HL-60/S4 treated with retinoic acid at 250 ng/mL for 4 days and 3 days (cell line): ENCODE data around the gene MAPK4.
"Not testable (repeated sequence)": the region's sequence is repeated elsewhere in the genome, so short reads cannot be mapped to it uniquely, and the experiment has no call there.

Source experiments
- in situ Hi-C: fragments of 300-500 bp; cut with MboI; formaldehyde crosslinking; loops from 2 replicates; pipeline ENCODE4 v1.7.0; 2022; ENCODE audit warnings: low sequenced_read_pairs

The MAPK4 gene

GRCh38 chr18:50559752-50560680 is at the start of gene MAPK4:
Gene MAPK4 (plus strand): TSS chr18:50560087. CDS start chr18:50663959, 103,872 bp downstream.
- in situ Hi-C loops: no loop called here

- in situ Hi-C loops: not testable (repeated sequence)
Observed at GRCh38 chr18:50517277-50517676, 42.6 kb upstream of the MAPK4 start.

DNA sequence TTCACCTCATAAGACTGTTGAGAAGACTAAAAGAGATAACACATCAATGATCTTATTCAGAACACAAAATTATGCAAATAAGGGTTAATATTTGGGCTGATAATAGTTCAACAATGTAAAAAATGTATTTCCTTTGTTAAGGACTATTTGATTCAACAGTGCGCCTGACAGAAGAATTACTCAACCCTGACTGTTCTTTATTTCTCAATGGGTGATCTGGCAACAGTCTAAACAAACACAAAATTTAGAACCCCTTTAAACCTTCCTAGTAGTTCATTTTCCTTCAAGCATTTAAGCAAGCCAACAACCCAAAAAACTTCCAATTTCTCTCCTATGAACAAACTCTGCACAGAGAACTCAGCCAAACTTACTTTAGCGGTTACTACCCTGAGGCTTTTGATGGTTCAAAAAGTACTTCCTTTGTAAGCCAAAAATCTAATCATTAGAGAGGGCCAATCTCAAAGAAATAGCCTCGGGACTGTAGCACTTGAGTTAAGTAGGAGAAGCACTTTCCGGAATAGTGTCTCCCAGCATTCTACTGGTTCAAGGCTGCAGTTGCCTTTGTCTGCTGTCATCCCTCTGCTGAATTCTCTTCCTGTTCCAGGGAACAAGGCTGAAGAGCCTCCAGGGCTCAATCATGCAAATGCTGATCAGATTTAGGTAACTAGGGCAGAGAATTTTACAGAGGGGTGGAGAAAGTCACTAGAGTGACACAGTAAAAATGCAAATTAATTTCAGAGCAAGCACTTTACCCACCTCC is 40.9 kb upstream of the MAPK4 start:
- in situ Hi-C loops: no loop called here

- in situ Hi-C loops: no loop called here
Observed at GRCh38 chr18:50523165-50523564, 36.7 kb upstream of the MAPK4 start.

- in situ Hi-C loops: no loop called here
Observed at GRCh38 chr18:50527636-50528307, 32.1 kb upstream of the MAPK4 start.

DNA sequence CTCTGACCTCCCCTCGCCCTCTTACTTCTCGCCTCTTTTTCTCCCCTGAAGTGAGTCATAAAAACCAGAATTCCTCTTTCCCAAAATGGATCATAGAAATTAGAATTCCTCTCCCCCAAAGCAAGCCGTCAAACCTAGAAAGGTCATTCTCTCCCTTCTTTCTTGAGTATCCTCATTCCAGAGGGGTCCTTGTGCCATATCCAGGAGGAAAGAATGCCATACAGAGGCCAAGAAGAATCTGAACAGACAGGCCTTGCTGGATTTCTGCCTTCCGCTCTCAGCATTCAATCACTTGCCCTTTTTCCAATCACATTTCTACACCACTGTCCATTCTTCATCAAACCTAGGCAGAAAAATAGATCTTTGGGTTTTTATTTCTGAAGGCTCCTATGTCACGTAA is 31.1 kb upstream of the MAPK4 start:
- in situ Hi-C loops: no loop called here

GRCh38 chr18:50533822-50534221 is 26.1 kb upstream of the MAPK4 start:
- in situ Hi-C loops: not testable (repeated sequence)

GRCh38 chr18:50544476-50544875 is 15.4 kb upstream of the MAPK4 start:
- in situ Hi-C loops: not testable (repeated sequence)

- in situ Hi-C loops: no loop called here
Observed at GRCh38 chr18:50545936-50546335, 14.0 kb upstream of the MAPK4 start.

GRCh38 chr18:50548160-50548559 is 11.7 kb upstream of the MAPK4 start:
- in situ Hi-C loops: no loop called here

- in situ Hi-C loops: not testable (repeated sequence)
Observed at GRCh38 chr18:50551651-50552050, 8.2 kb upstream of the MAPK4 start.

GRCh38 chr18:50558157-50558556 is 1.7 kb upstream of the MAPK4 start:
- in situ Hi-C loops: no loop called here

GRCh38 chr18:50558948-50559751 is 737 bp upstream of the MAPK4 start:
- in situ Hi-C loops: no loop called here

- in situ Hi-C loops: no loop called here
Observed at GRCh38 chr18:50560681-50561629, 1.1 kb downstream of the MAPK4 start.

DNA sequence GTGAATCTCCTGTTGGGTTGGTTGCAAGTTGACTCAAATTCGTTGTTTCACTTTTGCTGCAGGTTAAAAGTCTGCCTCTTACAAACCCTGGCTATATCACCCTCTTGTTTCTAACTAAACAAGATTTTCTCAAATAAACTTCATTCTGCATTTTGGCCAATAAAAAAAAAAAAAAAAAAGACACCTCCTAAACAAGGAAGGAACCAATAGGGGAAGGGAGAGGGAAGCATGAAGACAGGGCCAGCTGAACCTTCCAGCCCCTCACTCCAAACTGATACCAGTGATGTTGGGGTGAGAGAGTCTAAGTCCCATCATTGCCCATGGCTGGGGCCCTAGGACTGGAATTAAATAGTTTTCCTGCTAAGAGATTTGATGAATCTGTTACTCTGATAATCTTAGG is 2.4 kb downstream of the MAPK4 start:
- in situ Hi-C loops: not testable (repeated sequence)

- in situ Hi-C loops: no loop called here
Observed at GRCh38 chr18:50562686-50563085, 2.8 kb downstream of the MAPK4 start.

DNA sequence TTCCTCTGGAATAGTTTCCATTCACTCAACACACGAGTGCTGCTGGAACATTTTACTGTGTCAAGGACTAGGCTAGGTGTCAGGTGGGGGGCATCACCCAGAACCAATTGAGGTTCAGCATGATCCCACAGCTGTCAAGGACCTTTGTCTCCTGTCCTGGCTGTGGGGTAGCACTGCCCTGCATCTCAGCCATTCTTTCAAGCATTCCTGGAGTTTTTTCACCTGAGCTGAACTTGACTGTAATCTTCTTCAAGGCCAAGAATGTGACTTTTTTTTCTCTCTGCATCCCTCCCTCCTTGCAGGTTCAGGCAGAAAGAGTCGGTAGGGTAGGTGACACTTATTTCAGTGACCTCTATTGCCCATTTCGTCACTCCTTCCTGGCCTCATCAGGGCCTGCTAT is 3.5 kb downstream of the MAPK4 start:
- in situ Hi-C loops: no loop called here

GRCh38 chr18:50569930-50570329 is 10.0 kb downstream of the MAPK4 start:
- in situ Hi-C loops: no loop called here

DNA sequence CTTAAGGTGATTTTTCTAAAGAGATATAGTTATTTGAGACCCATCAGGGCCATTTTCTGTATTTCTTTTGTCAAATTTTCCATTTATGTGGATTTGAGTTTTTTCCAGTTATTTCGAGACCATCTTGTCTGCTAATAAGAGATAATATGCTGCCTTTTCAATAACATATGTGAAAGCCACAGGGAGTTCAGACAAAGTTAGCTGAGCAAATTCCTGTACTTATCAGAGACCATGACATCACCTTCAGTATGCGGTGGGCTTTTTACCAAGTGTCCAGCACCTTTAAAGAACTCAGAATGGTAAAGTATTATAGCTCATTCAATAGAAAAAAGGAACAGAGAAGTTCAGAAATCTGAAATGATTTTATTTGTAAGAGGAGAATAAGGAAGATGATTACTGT is 11.7 kb downstream of the MAPK4 start:
- in situ Hi-C loops: no loop called here
